ENCODE measurements around the gene HOXB5.

Gene HOXB5

GRCh38 chr17:48546924-48547807 lies 46.4 kb downstream of the HOXB5 start:
- H2AFZ ChIP-seq (ENCODE audit: low read length, unreplicated experiment): no peak overlapping the region
- no peaks in the 10 kb centered on the region for H3K79me2 ChIP-seq (ENCODE audit: control insufficient read depth, insufficient read depth, low read length, unreplicated experiment)
- no peak overlapping the region for H3K27ac ChIP-seq (ENCODE audit: low read depth, low read length)
- H3K4me1 ChIP-seq (ENCODE audit: control insufficient read depth, insufficient read depth, low read length, unreplicated experiment): no peaks in the 10 kb centered on the region
- H3K36me3 ChIP-seq (ENCODE audit: insufficient read depth, low read length): no peaks in the 10 kb centered on the region
- peaks cover 100% of the 10 kb centered on the region for H3K27me3 ChIP-seq (ENCODE audit: insufficient read depth, low read length)
- H3K4me3 ChIP-seq (ENCODE audit: low read depth, low read length): no peak overlapping the region

- Histone ChIP-seq H3K4me1 (ENCODE audit: control insufficient read depth, insufficient read depth, low read length, unreplicated experiment) (no peaks in the 10 kb centered on the region), H3K79me2 (ENCODE audit: control insufficient read depth, insufficient read depth, low read length, unreplicated experiment) (no peaks in the 10 kb centered on the region), H2AFZ (ENCODE audit: low read length, unreplicated experiment) (no peak overlapping the region), H3K27ac (ENCODE audit: low read depth, low read length) (no peak overlapping the region), H3K36me3 (ENCODE audit: insufficient read depth, low read length) (no peaks in the 10 kb centered on the region), H3K27me3 (ENCODE audit: insufficient read depth, low read length) (peaks cover 100% of the 10 kb centered on the region), H3K4me3 (ENCODE audit: low read depth, low read length) (no peak overlapping the region)
Measured at GRCh38 chr17:48546137-48546923, 47.2 kb downstream of the HOXB5 start.

GRCh38 chr17:48545539-48545938 lies 48.0 kb downstream of the HOXB5 start:
- Histone ChIP-seq H3K36me3 (ENCODE audit: insufficient read depth, low read length) (no peaks in the 10 kb centered on the region), H3K4me1 (ENCODE audit: control insufficient read depth, insufficient read depth, low read length, unreplicated experiment) (no peaks in the 10 kb centered on the region), H3K4me3 (ENCODE audit: low read depth, low read length) (no peak overlapping the region), H2AFZ (ENCODE audit: low read length, unreplicated experiment) (no peak overlapping the region), H3K27ac (ENCODE audit: low read depth, low read length) (no peak overlapping the region), H3K27me3 (ENCODE audit: insufficient read depth, low read length) (peaks cover 99% of the 10 kb centered on the region), H3K79me2 (ENCODE audit: control insufficient read depth, insufficient read depth, low read length, unreplicated experiment) (no peaks in the 10 kb centered on the region)

GRCh38 chr17:48545022-48545375 lies 48.6 kb downstream of the HOXB5 start, which contains the start of gene HOXB2:
HOXB2 (minus strand) TSS chr17:48545109; CDS start chr17:48544911, 198 bp downstream.
- H3K4me3 ChIP-seq (ENCODE audit: low read depth, low read length): no peak within 1 kb of the TSS
- peaks cover 99% of the 10 kb centered on the region for H3K27me3 ChIP-seq (ENCODE audit: insufficient read depth, low read length)
- no peak within 1 kb of the TSS for H2AFZ ChIP-seq (ENCODE audit: low read length, unreplicated experiment)
- H3K27ac ChIP-seq (ENCODE audit: low read depth, low read length): no peak within 1 kb of the TSS
- no peaks in the 10 kb centered on the region for H3K79me2 ChIP-seq (ENCODE audit: control insufficient read depth, insufficient read depth, low read length, unreplicated experiment)
- H3K4me1 ChIP-seq (ENCODE audit: control insufficient read depth, insufficient read depth, low read length, unreplicated experiment): no peaks in the 10 kb centered on the region
- H3K36me3 ChIP-seq (ENCODE audit: insufficient read depth, low read length): no peaks in the 10 kb centered on the region

GRCh38 chr17:48544349-48545021 lies 49.1 kb downstream of the HOXB5 start:
- no peak overlapping the region for H3K27ac ChIP-seq (ENCODE audit: low read depth, low read length)
- H3K4me1 ChIP-seq (ENCODE audit: control insufficient read depth, insufficient read depth, low read length, unreplicated experiment): no peaks in the 10 kb centered on the region
- no peaks in the 10 kb centered on the region for H3K36me3 ChIP-seq (ENCODE audit: insufficient read depth, low read length)
- H3K79me2 ChIP-seq (ENCODE audit: control insufficient read depth, insufficient read depth, low read length, unreplicated experiment): no peaks in the 10 kb centered on the region
- H3K27me3 ChIP-seq (ENCODE audit: insufficient read depth, low read length): peaks cover 99% of the 10 kb centered on the region
- H3K4me3 ChIP-seq (ENCODE audit: low read depth, low read length): no peak overlapping the region
- no peak overlapping the region for H2AFZ ChIP-seq (ENCODE audit: low read length, unreplicated experiment)

GRCh38 chr17:48543854-48544348 lies 49.7 kb downstream of the HOXB5 start:
- Histone ChIP-seq H3K79me2 (ENCODE audit: control insufficient read depth, insufficient read depth, low read length, unreplicated experiment) (no peaks in the 10 kb centered on the region), H3K36me3 (ENCODE audit: insufficient read depth, low read length) (no peaks in the 10 kb centered on the region), H2AFZ (ENCODE audit: low read length, unreplicated experiment) (no peak overlapping the region), H3K27me3 (ENCODE audit: insufficient read depth, low read length) (peaks cover 99% of the 10 kb centered on the region), H3K27ac (ENCODE audit: low read depth, low read length) (no peak overlapping the region), H3K4me1 (ENCODE audit: control insufficient read depth, insufficient read depth, low read length, unreplicated experiment) (no peaks in the 10 kb centered on the region), H3K4me3 (ENCODE audit: low read depth, low read length) (no peak overlapping the region)

GRCh38 chr17:48543107-48543853 lies 50.3 kb downstream of the HOXB5 start:
- Histone ChIP-seq H2AFZ (ENCODE audit: low read length, unreplicated experiment) (no peak overlapping the region), H3K4me1 (ENCODE audit: control insufficient read depth, insufficient read depth, low read length, unreplicated experiment) (no peaks in the 10 kb centered on the region), H3K79me2 (ENCODE audit: control insufficient read depth, insufficient read depth, low read length, unreplicated experiment) (no peaks in the 10 kb centered on the region), H3K27me3 (ENCODE audit: insufficient read depth, low read length) (peaks cover 96% of the 10 kb centered on the region), H3K36me3 (ENCODE audit: insufficient read depth, low read length) (no peaks in the 10 kb centered on the region), H3K27ac (ENCODE audit: low read depth, low read length) (no peak overlapping the region), H3K4me3 (ENCODE audit: low read depth, low read length) (0 out of 2 replicates have a peak overlapping the region, but pooled peaks have one; percentile 34)

GRCh38 chr17:48542698-48543106 lies 50.9 kb downstream of the HOXB5 start:
- no peaks in the 10 kb centered on the region for H3K4me1 ChIP-seq (ENCODE audit: control insufficient read depth, insufficient read depth, low read length, unreplicated experiment)
- H3K27ac ChIP-seq (ENCODE audit: low read depth, low read length): no peak overlapping the region
- H3K79me2 ChIP-seq (ENCODE audit: control insufficient read depth, insufficient read depth, low read length, unreplicated experiment): no peaks in the 10 kb centered on the region
- H2AFZ ChIP-seq (ENCODE audit: low read length, unreplicated experiment): no peak overlapping the region
- H3K27me3 ChIP-seq (ENCODE audit: insufficient read depth, low read length): peaks cover 90% of the 10 kb centered on the region
- H3K36me3 ChIP-seq (ENCODE audit: insufficient read depth, low read length): no peaks in the 10 kb centered on the region
- no peak overlapping the region for H3K4me3 ChIP-seq (ENCODE audit: low read depth, low read length)

- Histone ChIP-seq H3K4me3 (ENCODE audit: low read depth, low read length) (peak overlapping the region; percentile 42; the same call in 1 of the 2 replicates), H3K79me2 (ENCODE audit: control insufficient read depth, insufficient read depth, low read length, unreplicated experiment) (no peaks in the 10 kb centered on the region), H3K27ac (ENCODE audit: low read depth, low read length) (no peak overlapping the region), H3K4me1 (ENCODE audit: control insufficient read depth, insufficient read depth, low read length, unreplicated experiment) (no peaks in the 10 kb centered on the region), H3K36me3 (ENCODE audit: insufficient read depth, low read length) (no peaks in the 10 kb centered on the region), H3K27me3 (ENCODE audit: insufficient read depth, low read length) (peaks cover 88% of the 10 kb centered on the region), H2AFZ (ENCODE audit: low read length, unreplicated experiment) (no peak overlapping the region)
Measured at GRCh38 chr17:48542114-48542656, 51.4 kb downstream of the HOXB5 start.
